CD4-positive, alpha-beta T cell treated with Interleukin-15 for 1 hour (primary cell): ENCODE data around the gene RBM33.

Experiments
- DNase-seq: peaks from one replicate; pipeline ENCODE4 v3.0.0-alpha.2; 2020

Gene RBM33

GRCh38 chr7:155631155-155631554, 13.3 kb upstream of the RBM33 start:
- DNase-seq: no peak

- no peak for DNase-seq
Observed at GRCh38 chr7:155635817-155636216, 8.6 kb upstream of the RBM33 start.

- no peak for DNase-seq
Observed at GRCh38 chr7:155637155-155637554, 7.3 kb upstream of the RBM33 start.

GRCh38 chr7:155638366-155638765, 6.1 kb upstream of the RBM33 start:
- no peak for DNase-seq

- DNase-seq: no peak
Observed at GRCh38 chr7:155639958-155640520, 4.4 kb upstream of the RBM33 start.

GRCh38 chr7:155640629-155641028, 3.8 kb upstream of the RBM33 start:
- no peak for DNase-seq

GRCh38 chr7:155643804-155644177, 670 bp upstream of the RBM33 start:
- DNase-seq: no peak

GRCh38 chr7:155644971-155645509, 579 bp downstream of the RBM33 start:
- DNase-seq: peak; percentile 21

- no peak for DNase-seq
Observed at GRCh38 chr7:155645662-155646061, 1.2 kb downstream of the RBM33 start.

- DNase-seq: no peak
Observed at GRCh38 chr7:155646669-155647068, 2.2 kb downstream of the RBM33 start.

- no peak for DNase-seq
Observed at GRCh38 chr7:155647302-155647701, 2.8 kb downstream of the RBM33 start.

GRCh38 chr7:155647734-155648133, 3.3 kb downstream of the RBM33 start:
- no peak for DNase-seq

- DNase-seq: no peak
Observed at GRCh38 chr7:155648752-155649339, 4.4 kb downstream of the RBM33 start.

- DNase-seq: no peak
Observed at GRCh38 chr7:155649588-155649987, 5.1 kb downstream of the RBM33 start.

GRCh38 chr7:155652156-155653114, 8.0 kb downstream of the RBM33 start:
- no peak for DNase-seq

- no peak for DNase-seq
Observed at GRCh38 chr7:155653803-155654202, 9.3 kb downstream of the RBM33 start.

GRCh38 chr7:155656891-155657290, 12.4 kb downstream of the RBM33 start:
- DNase-seq: no peak

- DNase-seq: no peak
Observed at GRCh38 chr7:155660059-155660757, 15.7 kb downstream of the RBM33 start.

- DNase-seq: no peak
Observed at GRCh38 chr7:155660758-155661093, 16.3 kb downstream of the RBM33 start.

- DNase-seq: no peak
Observed at GRCh38 chr7:155662343-155663043, 18.0 kb downstream of the RBM33 start.

- no peak for DNase-seq
Observed at GRCh38 chr7:155663937-155664336, 19.5 kb downstream of the RBM33 start.
